ENCODE measurements around the gene CUL3.

Gene CUL3

DNA sequence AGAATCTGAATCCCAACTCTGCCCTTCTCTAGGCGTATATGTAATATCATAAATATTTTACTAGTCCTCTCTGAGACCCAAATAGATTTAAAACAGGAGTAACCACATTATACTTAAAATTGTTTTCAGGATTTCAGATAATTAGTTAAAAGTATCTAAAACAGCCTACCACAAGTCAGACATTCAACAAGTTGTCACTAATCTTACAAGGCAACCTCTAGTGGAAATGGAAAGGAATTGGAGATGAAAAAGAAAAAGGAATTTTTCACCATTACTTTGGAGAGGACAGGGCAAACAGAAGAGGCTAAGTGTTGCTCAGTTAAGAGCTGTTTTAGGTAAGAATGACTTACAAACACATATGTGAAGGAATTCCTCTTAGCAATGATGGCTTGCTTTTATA, 11.4 kb downstream of the CUL3 start (continued):
- no peak for TF ChIP-seq TOX (CRISPR knock-in tag; IDR thresholded peaks at IDR 0.05; ENCODE audit: borderline replicate concordance)
- no peak for TF ChIP-seq CSDC2 (CRISPR knock-in tag; IDR thresholded peaks at IDR 0.05)
- TF ChIP-seq TSHZ2 (CRISPR knock-in tag; IDR thresholded peaks at IDR 0.05) = no peak

GRCh38 chr2:224572338-224572737, 12.8 kb downstream of the CUL3 start:
- no peak for TF ChIP-seq TCF4 (CRISPR knock-in tag; IDR thresholded peaks at IDR 0.05; ENCODE audit: borderline replicate concordance)
- TF ChIP-seq, protein P1, sequence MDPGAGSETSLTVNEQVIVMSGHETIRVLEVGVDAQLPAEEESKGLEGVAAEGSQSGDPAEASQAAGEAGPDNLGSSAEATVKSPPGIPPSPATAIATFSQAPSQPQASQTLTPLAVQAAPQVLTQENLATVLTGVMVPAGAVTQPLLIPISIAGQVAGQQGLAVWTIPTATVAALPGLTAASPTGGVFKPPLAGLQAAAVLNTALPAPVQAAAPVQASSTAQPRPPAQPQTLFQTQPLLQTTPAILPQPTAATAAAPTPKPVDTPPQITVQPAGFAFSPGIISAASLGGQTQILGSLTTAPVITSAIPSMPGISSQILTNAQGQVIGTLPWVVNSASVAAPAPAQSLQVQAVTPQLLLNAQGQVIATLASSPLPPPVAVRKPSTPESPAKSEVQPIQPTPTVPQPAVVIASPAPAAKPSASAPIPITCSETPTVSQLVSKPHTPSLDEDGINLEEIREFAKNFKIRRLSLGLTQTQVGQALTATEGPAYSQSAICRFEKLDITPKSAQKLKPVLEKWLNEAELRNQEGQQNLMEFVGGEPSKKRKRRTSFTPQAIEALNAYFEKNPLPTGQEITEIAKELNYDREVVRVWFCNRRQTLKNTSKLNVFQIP (CRISPR knock-in tag; IDR thresholded peaks at IDR 0.05; ENCODE audit: borderline replicate concordance, low read depth) = no peak
- no peak for TF ChIP-seq PATZ1 (CRISPR knock-in tag; IDR thresholded peaks at IDR 0.05; ENCODE audit: borderline replicate concordance)
- TF ChIP-seq ZC3H10 (CRISPR knock-in tag; IDR thresholded peaks at IDR 0.05) = no peak
- no peak for TF ChIP-seq CSDC2 (CRISPR knock-in tag; IDR thresholded peaks at IDR 0.05)
- TF ChIP-seq TOX (CRISPR knock-in tag; IDR thresholded peaks at IDR 0.05; ENCODE audit: borderline replicate concordance) = no peak
- TF ChIP-seq CREB5 (CRISPR knock-in tag; IDR thresholded peaks at IDR 0.05; ENCODE audit: low read depth) = no peak
- no peak for TF ChIP-seq TSHZ2 (CRISPR knock-in tag; IDR thresholded peaks at IDR 0.05)
- TF ChIP-seq CSRNP3 (CRISPR knock-in tag; IDR thresholded peaks at IDR 0.05) = no peak
- TF ChIP-seq PPARA (CRISPR knock-in tag; IDR thresholded peaks at IDR 0.05; ENCODE audit: borderline replicate concordance) = no peak
- TF ChIP-seq ZNF8 (CRISPR knock-in tag; IDR thresholded peaks at IDR 0.05) = no peak
- no peak for TF ChIP-seq ZFP30 (CRISPR knock-in tag; IDR thresholded peaks at IDR 0.05)
- no peak for TF ChIP-seq RARB (CRISPR knock-in tag; IDR thresholded peaks at IDR 0.05)
- TF ChIP-seq BACH2 (CRISPR knock-in tag; IDR thresholded peaks at IDR 0.05; ENCODE audit: borderline replicate concordance) = no peak
- TF ChIP-seq ZFP3 (CRISPR knock-in tag; IDR thresholded peaks at IDR 0.05) = no peak
- TF ChIP-seq ZNF565 (CRISPR knock-in tag; conservative IDR thresholded peaks at IDR 0.05; ENCODE audit: low read depth) = no peak
- no peak for TF ChIP-seq ISL1 (CRISPR knock-in tag; IDR thresholded peaks at IDR 0.05)
- TF ChIP-seq ESRRG (CRISPR knock-in tag; IDR thresholded peaks at IDR 0.05) = no peak
- no peak for TF ChIP-seq SNAI2 (CRISPR knock-in tag; IDR thresholded peaks at IDR 0.05)
- no peak for ATAC-seq

Data from SK-N-SH treated with all-trans-retinoic acid at 6 μM for 48 hours (cell line).